ENCODE results near the gene ATP8B1. TPM values are rescaled to one million over a fixed set of nuclear protein-coding genes. Genes with fewer than 3 reads are reported as not detected.

The ATP8B1 gene
- total and polyA plus RNA-seq, 11 donors: 3.0 to 12.8 (median 6.2) TPM

- no peak overlapping the region for H3K27ac ChIP-seq
Measured at GRCh38 chr18:57811477-57812125, 8.5 kb upstream of the ATP8B1 start.

GRCh38 chr18:57809190-57809589 is 6.1 kb upstream of the ATP8B1 start:
- Histone ChIP-seq H3K4me1 (peaks cover 0 to 42% (median 25%) of the 10 kb centered on the region in 12 donors), H3K27ac (peak overlapping the region in 7 of 12 donors; percentile 10 to 80 (median 71)), H3K27me3 (peaks cover 0 to 9% (median 0%) of the 10 kb centered on the region in 9 donors), H3K9me3 (peaks cover 0 to 25% (median 14%) of the 10 kb centered on the region in 12 donors), H3K36me3 (no peaks in the 10 kb centered on the region), H3K4me3 (no peak overlapping the region)
- DNase-seq (no peak), ATAC-seq (no peak)
- TF ChIP-seq CTCF (IDR thresholded peaks at IDR 0.05) (no peak), POLR2A (IDR thresholded peaks at IDR 0.05) (no peak)
- intact Hi-C loops (cut with DNase I): loop anchor here in 3 of 10 donors (10.0 kb wide), 4 partner anchors 64 to 174 kb away; no protein-coding TSS in a partner anchor

More at GRCh38 chr18:57811477-57812125, 8.5 kb upstream of the ATP8B1 start:
- ATAC-seq (no peak), DNase-seq (no peak)
- peaks cover 0 to 32% (median 23%) of the 10 kb centered on the region in 12 donors for H3K4me1 ChIP-seq
- 92 to 96% (median 94%) methylated on average over 4 of the region's 4 CpGs for WGBS, 4 donors
- peaks cover 0 to 25% (median 14%) of the 10 kb centered on the region in 12 donors for H3K9me3 ChIP-seq
- no peaks in the 10 kb centered on the region for H3K27me3 ChIP-seq
- intact Hi-C loops (cut with DNase I): no loop called here
- TF ChIP-seq POLR2A (IDR thresholded peaks at IDR 0.05): no peak
- no peak for TF ChIP-seq CTCF (IDR thresholded peaks at IDR 0.05)
- H3K36me3 ChIP-seq: no peaks in the 10 kb centered on the region
- H3K4me3 ChIP-seq: no peak overlapping the region

- 23 to 34% (median 26%) methylated on average over 2 of the region's 2 CpGs for WGBS, 4 donors
- intact Hi-C loops (cut with DNase I): loop anchor here in 3 of 10 donors (10.0 kb wide), 4 partner anchors 63 to 173 kb away; no protein-coding TSS in a partner anchor
- DNase-seq: no peak
- Histone ChIP-seq H3K27me3 (peaks cover 0 to 26% (median 0%) of the 10 kb centered on the region in 9 donors), H3K4me3 (no peak overlapping the region), H3K9me3 (peaks cover 0 to 13% (median 10%) of the 10 kb centered on the region in 12 donors), H3K36me3 (no peaks in the 10 kb centered on the region), H3K4me1 (peaks cover 0 to 50% (median 28%) of the 10 kb centered on the region in 12 donors), H3K27ac (peak overlapping the region; percentile 3 to 80 (median 62))
- no peak for TF ChIP-seq POLR2A (IDR thresholded peaks at IDR 0.05)
- no peak for TF ChIP-seq CTCF (IDR thresholded peaks at IDR 0.05)
- no peak for ATAC-seq
Measured at GRCh38 chr18:57807336-57808117, 4.4 kb upstream of the ATP8B1 start.

GRCh38 chr18:57806978-57807285 is 3.8 kb upstream of the ATP8B1 start:
- no peak for DNase-seq
- Histone ChIP-seq H3K27ac (peak overlapping the region in 11 of 12 donors; percentile 3 to 80 (median 64)), H3K36me3 (no peaks in the 10 kb centered on the region), H3K4me3 (no peak overlapping the region), H3K9me3 (peaks cover 0 to 7% (median 5%) of the 10 kb centered on the region in 12 donors), H3K4me1 (peaks cover 0 to 52% (median 31%) of the 10 kb centered on the region in 12 donors), H3K27me3 (peaks cover 0 to 32% (median 0%) of the 10 kb centered on the region in 9 donors)
- TF ChIP-seq CTCF (IDR thresholded peaks at IDR 0.05): no peak
- WGBS, 4 donors: 8 to 21% (median 14%) methylated on average over 3 of the region's 3 CpGs
- peak in 1 of 4 donors; percentile 23 for ATAC-seq
- intact Hi-C loops (cut with DNase I): loop anchor here in 3 of 10 donors (10.0 kb wide), 4 partner anchors 62 to 172 kb away; no protein-coding TSS in a partner anchor
